Mononuclear cell (primary cell): ENCODE results near the gene HMGCS1. TPM values are rescaled to one million over a fixed set of nuclear protein-coding genes. Genes with fewer than 3 reads are reported as not detected.
"Not testable (repeated sequence)": the region's sequence is repeated elsewhere in the genome, so short reads cannot be mapped to it uniquely, and the experiment has no call there.

ENCODE experiments used
- H3K27me3 ChIP-seq: 2 replicates; pipeline ENCODE4 v1.6.0; 2011; ENCODE audit warnings: low read length, control low read depth; ENCODE audit not compliant: insufficient read depth
- H3K4me1 ChIP-seq: 2 replicates; pipeline ENCODE4 v1.5.1; 2011; ENCODE audit warnings: mild to moderate bottlenecking, low read length, control low read depth; ENCODE audit not compliant: insufficient read depth
- H3K4me3 ChIP-seq: 2 replicates; pipeline ENCODE4 v1.5.1; 2011; ENCODE audit warnings: mild to moderate bottlenecking, low read length, moderate library complexity
- H3K9me3 ChIP-seq: 2 replicates; pipeline ENCODE4 v1.5.1; 2011; ENCODE audit warnings: low read depth, mild to moderate bottlenecking, control low read depth, low read length
- total RNA-seq: library from RNA; depleted of rRNA; stranded (reverse); fragments of >200 nt; gene quantifications from one replicate; pipeline ENCODE4 v1.2.3, GENCODE V29; 2012

HMGCS1 gene
- total RNA-seq, 1 donor: 53.0 TPM

DNA sequence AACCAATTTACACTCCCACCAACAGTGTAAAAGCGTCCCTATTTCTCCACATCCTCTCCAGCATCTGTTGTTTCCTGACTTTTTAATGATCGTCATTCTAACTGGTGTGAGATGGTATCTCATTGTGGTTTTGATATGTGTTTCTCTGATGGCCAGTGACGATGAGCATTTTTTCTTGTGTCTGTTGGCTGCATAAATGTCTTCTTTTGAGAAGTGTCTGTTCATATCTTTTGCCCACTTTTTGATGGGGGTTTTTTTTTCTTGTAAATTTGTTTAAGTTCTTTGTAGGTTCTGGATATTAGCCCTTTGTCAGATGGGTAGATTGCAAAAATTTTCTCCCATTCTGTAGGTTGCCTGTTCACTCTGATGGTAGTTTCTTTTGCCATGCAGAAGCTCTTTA is 10.3 kb upstream of the HMGCS1 start:
- H3K4me1 ChIP-seq, H3K9me3 ChIP-seq, H3K27me3 ChIP-seq, H3K4me3 ChIP-seq: not testable (repeated sequence)

DNA sequence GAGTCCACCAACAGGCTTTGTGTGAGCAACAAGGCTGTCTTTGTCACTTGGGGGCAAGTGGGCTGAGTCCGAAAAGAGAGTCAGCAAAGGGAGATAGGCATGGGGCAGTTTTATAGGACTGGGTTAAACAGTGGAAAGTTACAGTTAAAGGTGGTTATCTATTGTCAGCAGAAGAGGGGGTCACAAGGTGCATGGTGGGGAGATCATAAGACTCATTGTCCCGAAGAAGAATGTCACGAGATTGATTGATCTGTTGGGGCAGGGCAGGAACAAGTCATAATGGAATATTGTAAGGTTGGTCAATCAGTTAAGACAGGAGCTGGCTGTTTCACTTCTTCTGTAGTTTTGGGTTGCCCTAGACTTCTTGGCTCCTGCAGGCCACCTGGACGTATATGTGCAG is 7.6 kb upstream of the HMGCS1 start:
- Histone ChIP-seq H3K4me3 (no peak overlapping the region), H3K4me1 (no peaks in the 10 kb centered on the region), H3K27me3 (no peaks in the 10 kb centered on the region), H3K9me3 (no peaks in the 10 kb centered on the region)

DNA sequence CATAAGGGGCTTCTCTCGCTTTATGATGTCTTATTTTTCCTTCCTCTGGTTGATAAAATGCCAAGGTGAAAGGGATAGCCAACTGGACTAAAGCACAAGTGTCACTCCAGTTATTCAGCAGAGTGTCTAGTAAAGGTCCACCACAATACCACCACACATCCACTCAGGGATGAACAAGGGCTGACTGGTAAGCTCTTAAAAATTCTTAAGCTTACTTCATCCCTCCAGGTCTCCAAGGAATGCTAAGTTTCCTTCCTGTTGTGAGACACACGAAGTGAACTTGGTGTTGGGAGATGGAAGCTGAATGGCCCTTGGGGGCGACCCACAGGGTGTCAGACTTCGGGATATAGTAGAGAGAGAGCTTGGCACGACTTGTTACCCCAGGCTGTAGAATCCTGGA is 3.2 kb upstream of the HMGCS1 start:
- Histone ChIP-seq H3K4me3 (no peak overlapping the region), H3K4me1 (peaks cover 19% of the 10 kb centered on the region), H3K9me3 (no peaks in the 10 kb centered on the region), H3K27me3 (no peaks in the 10 kb centered on the region)

DNA sequence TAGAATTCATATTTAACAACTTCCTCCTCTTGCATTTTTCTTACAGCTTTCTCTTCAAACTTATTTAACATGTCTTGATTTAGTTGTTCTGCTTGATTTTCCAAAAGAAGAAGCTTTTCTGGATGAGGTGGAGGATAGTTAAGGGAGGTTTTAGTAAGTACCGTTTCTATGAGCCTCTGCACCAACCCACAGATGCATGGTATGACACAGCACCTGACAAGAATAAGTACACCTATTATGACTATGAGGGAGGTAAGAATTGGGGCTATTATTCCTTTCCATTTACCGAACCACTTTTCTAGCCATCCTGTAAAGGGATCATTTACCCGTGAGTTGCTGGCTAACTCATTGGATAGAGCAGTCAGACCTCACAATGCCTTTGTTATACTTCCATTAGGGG is 2.5 kb upstream of the HMGCS1 start:
- no peaks in the 10 kb centered on the region for H3K9me3 ChIP-seq
- H3K27me3 ChIP-seq: no peaks in the 10 kb centered on the region
- H3K4me3 ChIP-seq: no peak overlapping the region
- peaks cover 19% of the 10 kb centered on the region for H3K4me1 ChIP-seq

DNA sequence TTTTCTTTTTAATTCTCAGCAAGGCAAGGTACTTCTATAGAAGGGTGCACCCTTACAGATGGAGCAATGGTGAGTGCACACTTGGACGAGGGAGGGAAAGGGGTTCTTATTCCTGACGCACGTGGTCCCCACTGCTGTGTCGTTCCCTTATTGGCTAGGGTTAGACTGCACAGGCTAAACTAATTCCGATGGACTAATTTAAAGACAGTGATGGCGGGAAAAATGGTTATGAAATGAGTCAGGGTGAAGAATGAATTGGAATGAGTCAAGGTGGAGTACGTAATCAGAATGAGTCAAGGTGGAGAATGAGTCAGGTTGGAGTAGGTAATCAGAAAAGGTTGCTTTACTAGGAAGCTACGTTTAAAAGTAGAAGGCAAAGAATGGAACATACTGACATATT is 2.1 kb upstream of the HMGCS1 start:
- no peak overlapping the region for H3K4me3 ChIP-seq
- peaks cover 19% of the 10 kb centered on the region for H3K4me1 ChIP-seq
- H3K27me3 ChIP-seq: no peaks in the 10 kb centered on the region
- no peaks in the 10 kb centered on the region for H3K9me3 ChIP-seq

DNA sequence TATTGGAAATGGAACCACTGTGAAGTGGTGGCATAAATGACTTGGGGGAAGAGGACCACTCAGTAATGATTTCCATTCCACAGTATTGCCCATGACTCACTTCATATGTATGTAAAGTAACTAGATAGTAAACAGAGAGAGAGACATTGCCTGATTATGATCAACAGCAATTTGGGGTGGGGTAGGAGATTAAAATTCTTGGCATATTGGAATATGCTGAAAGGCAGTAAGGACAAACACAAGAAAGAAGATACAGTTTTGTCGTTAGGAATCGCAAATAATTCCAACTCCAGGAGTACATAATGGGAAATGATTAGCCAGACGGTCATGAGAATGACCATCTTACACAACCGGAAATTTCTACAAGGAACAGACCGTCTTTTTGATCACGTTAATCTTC is 1.5 kb upstream of the HMGCS1 start:
- H3K4me3 ChIP-seq: no peak overlapping the region
- peaks cover 19% of the 10 kb centered on the region for H3K4me1 ChIP-seq

DNA sequence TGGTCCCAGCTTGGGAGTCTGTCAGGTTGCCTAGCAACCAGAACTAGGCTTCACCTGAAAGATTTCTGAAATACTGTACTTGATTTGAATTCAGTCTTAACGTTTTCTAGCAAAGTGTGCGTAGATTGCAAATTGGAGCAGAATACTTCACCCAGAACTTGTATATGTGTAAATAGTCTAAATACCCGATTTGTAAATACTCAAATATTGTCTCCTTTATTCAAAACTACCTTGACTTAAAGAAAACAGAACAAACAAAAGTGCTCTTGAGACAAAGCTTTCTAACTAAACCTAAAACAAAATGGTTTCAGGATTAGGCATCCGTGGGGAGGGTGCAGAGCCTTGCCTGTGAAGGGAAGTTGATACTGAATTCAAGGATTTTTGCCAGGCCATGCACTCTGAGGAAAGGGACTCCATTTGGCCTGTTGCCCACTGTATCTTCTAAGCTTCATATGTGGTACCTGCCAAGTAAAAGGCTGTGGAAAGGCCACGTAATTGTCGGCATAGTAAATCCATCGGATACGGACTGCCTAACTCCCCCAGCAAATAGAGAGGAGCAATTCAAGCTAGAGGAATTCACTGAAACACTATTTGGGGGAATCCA is 744 bp upstream of the HMGCS1 start:
- peak overlapping the region; percentile 69 for H3K4me3 ChIP-seq
- no peaks in the 10 kb centered on the region for H3K9me3 ChIP-seq
- H3K27me3 ChIP-seq: no peaks in the 10 kb centered on the region
- peaks cover 19% of the 10 kb centered on the region for H3K4me1 ChIP-seq

More for the DNA sequence above, 1.5 kb upstream of the HMGCS1 start:
- no peaks in the 10 kb centered on the region for H3K27me3 ChIP-seq
- H3K9me3 ChIP-seq: no peaks in the 10 kb centered on the region

DNA sequence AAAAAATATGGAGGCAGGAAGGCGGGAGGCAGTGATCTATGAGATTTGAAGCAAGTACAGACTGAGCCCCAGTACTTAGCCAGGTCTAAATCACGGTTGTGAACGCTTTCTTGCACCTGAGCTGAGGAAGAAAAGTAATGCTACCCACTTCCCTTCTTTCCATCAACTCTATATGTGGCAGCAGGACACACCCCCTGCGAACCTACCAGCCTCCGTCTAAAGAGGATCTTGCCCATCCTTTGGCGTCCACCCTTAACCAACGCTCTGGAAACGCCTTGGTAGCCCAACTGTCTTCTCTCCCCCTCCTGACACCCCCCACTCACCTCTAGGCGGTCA is 545 bp downstream of the HMGCS1 start:
- H3K9me3 ChIP-seq: no peaks in the 10 kb centered on the region
- no peaks in the 10 kb centered on the region for H3K27me3 ChIP-seq
- H3K4me3 ChIP-seq: peak overlapping the region; percentile 69
- H3K4me1 ChIP-seq: peaks cover 19% of the 10 kb centered on the region

DNA sequence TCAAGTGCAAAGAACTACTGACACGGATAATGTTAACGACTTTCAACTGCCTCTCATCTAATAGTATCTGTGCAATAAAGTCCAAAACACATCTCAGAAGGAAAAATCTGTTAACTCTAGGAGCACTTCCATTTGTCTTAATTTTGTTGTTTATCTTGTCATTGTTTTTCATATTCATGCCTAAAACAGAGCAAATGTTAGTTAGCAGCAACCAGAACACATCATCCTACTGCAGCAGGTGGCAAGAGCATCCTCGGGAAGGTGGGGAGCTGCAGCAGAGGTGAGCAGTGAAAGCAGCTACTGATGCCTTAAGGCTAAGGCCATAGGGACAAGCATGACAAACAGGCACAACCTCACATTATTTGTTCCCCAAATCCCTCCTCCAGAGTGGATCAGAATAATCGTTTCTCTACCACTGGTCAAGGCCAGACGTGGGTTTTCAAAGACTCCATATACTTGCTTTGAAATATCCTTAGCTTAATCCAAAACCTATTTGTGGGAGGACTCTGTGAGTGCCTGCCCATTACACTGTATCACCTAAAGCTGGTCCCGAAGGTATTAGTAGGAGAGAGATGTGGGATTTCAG is 1.0 kb downstream of the HMGCS1 start:
- Histone ChIP-seq H3K9me3 (no peaks in the 10 kb centered on the region), H3K27me3 (no peaks in the 10 kb centered on the region), H3K4me1 (peaks cover 19% of the 10 kb centered on the region), H3K4me3 (peak overlapping the region; percentile 69)

DNA sequence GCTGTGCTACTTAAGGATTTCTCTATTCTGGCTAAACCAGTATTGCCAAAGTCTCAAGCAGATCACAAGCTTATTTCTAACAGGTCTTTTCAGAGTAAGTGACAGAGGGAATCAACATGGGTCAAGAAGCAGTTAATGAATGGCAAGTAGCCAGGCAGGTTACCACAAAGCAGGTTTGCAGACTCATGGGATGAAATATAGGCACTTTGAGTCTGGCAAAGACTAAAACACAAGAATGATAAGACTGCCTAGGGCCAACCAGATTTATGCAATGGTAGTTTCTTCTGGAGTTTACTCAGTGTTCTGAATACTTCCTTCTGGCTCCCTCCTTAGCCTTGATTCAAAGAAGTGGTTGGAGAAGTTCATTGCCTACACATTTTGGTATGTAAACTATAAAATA is 3.6 kb downstream of the HMGCS1 start:
- Histone ChIP-seq H3K4me3 (no peak overlapping the region), H3K4me1 (peaks cover 22% of the 10 kb centered on the region), H3K27me3 (no peaks in the 10 kb centered on the region)

DNA sequence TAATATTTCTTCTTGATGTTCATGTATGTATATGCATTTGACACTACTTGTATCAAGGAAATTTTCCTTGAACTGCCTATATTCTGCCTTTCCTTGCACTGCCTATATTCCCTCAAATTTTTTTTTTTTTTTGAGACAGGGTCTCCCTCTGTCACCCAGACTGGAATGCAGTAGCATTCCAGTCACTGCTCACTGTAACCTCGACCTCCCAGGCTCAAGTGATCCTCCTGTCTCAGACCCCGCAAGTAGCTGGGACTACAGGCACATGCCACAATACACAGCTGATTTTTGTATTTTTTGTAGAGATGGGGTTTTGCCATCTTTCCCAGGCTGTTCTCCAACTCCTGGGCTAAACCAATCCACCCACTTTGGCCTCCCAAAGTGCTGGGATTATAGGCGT is 4.1 kb downstream of the HMGCS1 start:
- Histone ChIP-seq H3K4me3 (no peak overlapping the region), H3K4me1 (peaks cover 21% of the 10 kb centered on the region), H3K27me3 (no peaks in the 10 kb centered on the region), H3K9me3 (no peaks in the 10 kb centered on the region)

More for the DNA sequence above, 3.6 kb downstream of the HMGCS1 start:
- H3K9me3 ChIP-seq: no peaks in the 10 kb centered on the region

DNA sequence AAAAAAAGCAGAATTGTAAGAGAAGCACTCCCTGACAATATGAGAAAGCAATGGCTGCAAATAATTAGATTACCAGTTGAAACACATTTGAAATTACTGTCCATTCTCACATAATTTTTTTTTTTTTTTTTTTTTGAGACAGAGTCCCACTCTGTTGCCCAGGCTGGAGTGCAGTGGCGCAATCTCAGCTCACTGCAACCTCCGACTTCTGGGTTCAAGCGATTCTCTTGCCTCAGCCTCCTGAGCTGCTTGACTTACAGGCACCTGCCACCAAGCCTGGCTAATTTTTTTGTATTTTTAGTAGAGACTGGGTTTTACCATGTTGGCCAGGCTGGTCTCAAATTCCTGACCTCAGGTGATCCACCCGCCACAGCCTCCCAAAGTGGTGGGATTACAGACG is 6.3 kb downstream of the HMGCS1 start:
- H3K4me3 ChIP-seq, H3K9me3 ChIP-seq, H3K4me1 ChIP-seq, H3K27me3 ChIP-seq: not testable (repeated sequence)

DNA sequence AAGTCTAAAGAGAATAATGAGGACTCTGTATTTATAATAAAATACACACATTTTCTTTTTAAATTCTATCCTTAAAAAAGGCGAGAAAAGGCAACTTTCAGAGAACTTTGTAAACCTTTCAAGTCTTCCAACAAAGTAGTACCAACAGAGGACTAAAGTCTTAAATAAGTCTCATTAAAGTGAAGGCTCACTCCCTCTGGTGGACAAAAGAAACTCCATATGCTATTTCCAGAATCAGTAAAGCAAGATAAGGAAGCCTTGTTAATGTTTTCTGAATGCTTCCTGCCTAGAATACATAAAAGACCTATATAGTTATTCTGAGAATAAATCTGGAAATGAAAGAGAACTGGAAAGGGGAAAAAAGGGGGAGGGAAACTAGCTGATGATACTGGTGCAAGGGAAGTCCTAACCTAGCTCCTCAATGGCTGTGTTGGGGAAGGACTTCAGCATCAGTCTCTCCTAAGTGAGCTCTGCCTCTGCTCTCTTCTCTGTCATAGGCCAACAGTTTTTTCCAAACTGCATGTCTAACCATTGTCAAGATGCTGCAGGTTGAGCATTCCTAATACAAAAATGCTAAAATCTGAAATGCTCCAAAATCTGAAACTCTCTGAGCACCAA is 7.2 kb downstream of the HMGCS1 start:
- Histone ChIP-seq H3K9me3 (no peaks in the 10 kb centered on the region), H3K4me1 (peaks cover 4% of the 10 kb centered on the region), H3K4me3 (no peak overlapping the region), H3K27me3 (no peaks in the 10 kb centered on the region)

DNA sequence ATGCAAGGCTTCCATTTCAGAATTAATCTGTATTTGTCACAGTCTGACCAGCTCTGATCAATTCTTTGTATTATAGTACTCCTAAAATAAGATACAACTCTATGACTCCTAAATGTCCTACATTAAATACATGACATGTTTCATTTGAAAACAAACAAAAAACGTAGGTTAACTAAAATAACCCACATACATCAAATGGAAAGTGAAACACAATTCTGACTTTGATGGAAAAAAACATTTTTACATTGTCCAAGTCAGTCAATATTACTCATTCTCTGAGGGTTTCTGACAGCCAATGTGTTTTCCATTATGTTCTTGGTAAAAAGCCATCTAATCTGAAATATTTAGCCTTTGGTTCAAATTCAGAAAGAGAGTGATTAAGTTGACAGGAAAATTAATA is 8.7 kb downstream of the HMGCS1 start:
- no peaks in the 10 kb centered on the region for H3K9me3 ChIP-seq

DNA sequence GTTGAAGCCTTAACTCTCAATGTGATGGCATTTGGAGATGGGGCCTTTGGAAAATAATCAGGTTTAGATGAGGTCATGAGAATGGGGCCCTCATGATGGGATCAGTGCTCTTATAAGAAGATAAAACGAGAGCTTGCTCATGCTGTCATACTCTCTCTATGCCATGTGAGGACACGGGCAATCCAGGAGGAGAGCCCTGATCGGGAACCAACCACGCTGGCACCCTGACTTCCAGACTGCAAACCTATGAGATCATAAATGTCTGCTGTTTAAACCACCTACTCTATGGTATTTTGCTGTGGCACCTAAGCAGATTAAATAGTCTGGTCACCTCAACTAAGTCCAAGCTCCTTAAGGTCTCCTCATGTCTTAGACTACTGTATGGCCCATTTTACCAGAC is 10.0 kb downstream of the HMGCS1 start:
- Histone ChIP-seq H3K4me3 (no peak overlapping the region), H3K27me3 (no peaks in the 10 kb centered on the region), H3K9me3 (no peaks in the 10 kb centered on the region), H3K4me1 (peaks cover 4% of the 10 kb centered on the region)

More for the DNA sequence above, 8.7 kb downstream of the HMGCS1 start:
- H3K27me3 ChIP-seq: no peaks in the 10 kb centered on the region
- H3K4me3 ChIP-seq: no peak overlapping the region
- peaks cover 4% of the 10 kb centered on the region for H3K4me1 ChIP-seq

DNA sequence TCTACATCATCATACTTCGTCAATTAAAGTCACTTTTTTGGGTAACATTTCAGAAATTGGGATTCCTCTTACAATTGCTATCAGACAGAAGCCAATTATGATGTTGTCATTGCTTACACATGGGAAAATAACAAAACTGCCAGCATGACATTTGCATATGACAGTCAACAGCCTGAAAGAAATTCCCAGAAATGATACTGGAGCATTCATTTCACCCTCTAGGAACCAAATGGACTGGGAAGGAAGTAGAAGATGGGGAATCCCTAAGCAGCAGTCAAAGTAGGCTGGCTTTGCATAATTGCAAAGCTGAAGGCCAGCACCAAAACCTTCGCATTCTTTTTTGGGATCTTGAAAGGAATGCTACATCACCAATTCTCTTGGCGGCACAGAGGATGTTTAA is 10.7 kb downstream of the HMGCS1 start:
- H3K9me3 ChIP-seq: no peaks in the 10 kb centered on the region
- H3K27me3 ChIP-seq: no peaks in the 10 kb centered on the region
- H3K4me3 ChIP-seq: no peak overlapping the region
- peaks cover 4% of the 10 kb centered on the region for H3K4me1 ChIP-seq
